SKM-1 (cell line): ENCODE measurements around the gene LPIN1.
"Not testable (repeated sequence)": the region's sequence is repeated elsewhere in the genome, so short reads cannot be mapped to it uniquely, and the experiment has no call there.

ENCODE experiments used
- DNase-seq: peaks from one replicate; lab custom pipeline; 2025; ENCODE audit not compliant: unreplicated experiment; lab: John Stamatoyannopoulos, UW

The LPIN1 gene

DNA sequence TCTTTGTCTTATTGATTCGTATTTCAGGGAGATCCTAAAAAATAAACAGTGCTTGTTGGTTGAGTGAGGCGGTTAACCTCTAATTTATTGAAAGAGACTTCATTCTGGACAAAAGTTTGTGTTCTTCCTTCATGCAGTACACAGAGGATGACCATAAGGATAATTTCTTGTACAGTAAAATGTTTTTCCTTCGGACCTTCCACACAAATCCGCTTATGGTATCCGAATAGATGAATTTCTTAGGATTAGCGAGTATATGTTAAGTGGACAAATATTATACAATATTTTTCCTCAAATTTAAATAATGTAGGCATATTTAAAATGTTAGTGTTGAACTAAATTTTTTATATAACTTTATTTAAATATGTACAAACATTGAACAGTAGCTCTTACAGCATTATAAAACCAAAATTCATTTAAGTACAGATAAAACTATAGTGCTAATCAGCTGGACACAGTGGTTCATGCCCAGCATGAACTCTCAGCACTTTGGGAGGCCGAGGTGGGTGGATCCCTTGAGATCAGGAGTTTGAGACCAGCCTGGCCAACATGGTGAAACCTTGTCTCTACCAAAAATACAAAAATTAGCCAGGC is 84.4 kb downstream of the LPIN1 start:
- no peak for DNase-seq

DNA sequence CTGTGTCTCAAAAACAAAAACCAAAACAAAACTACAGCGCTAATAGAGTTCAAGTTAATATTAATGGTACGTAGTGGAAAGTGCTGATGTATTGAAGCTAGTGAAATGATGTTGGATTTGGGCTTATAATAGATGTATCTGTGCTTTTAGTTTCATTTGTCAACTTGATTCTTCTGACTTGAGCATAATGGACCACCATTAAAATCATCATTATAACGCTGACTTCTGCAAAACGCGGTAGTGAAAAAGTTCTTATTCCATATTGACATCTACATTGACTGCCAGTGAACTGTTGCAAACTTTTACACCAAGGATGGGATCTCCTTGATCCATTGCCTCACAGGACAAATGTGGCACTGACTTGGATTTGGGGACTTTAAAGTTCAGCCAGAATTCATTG is 85.0 kb downstream of the LPIN1 start:
- no peak for DNase-seq

DNA sequence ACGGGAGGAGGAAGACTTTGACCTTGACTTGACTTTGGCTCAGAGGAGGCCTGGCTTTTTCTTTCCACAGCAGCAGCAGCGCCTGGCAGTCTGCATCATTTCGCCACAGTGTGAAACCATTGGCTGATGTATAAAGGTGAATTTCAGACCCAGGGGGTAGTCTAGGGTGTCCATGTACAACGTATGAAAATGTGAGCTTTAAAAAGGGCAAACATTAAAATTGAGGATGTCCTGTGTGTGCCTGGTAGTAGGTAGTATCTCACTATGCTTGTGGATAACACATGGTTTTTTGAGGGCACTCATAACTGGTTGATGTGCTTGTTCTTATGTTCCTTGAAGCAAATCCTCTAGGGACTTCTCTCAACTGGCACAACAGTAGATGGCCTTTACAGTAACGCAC is 86.1 kb downstream of the LPIN1 start:
- DNase-seq, result no peak

DNA sequence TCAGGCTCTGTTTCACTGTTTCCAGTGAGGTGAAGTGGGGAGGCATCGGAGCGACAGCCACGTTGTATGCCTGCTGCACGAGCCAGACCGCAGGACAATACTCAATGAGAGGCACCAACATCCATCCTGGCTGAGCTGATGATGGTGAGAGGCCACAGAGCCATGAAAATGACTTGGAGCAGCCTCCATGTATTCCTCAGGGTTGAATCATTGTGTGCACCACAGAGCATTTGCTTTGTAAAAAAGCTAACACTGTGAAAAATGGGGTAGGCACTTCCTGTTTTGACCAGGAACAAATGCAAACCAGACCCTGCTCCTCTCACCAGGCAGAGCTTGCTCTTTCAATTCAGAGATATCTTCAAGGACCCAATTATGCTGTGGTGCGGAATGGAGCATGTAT is 87.2 kb downstream of the LPIN1 start:
- no peak for DNase-seq

DNA sequence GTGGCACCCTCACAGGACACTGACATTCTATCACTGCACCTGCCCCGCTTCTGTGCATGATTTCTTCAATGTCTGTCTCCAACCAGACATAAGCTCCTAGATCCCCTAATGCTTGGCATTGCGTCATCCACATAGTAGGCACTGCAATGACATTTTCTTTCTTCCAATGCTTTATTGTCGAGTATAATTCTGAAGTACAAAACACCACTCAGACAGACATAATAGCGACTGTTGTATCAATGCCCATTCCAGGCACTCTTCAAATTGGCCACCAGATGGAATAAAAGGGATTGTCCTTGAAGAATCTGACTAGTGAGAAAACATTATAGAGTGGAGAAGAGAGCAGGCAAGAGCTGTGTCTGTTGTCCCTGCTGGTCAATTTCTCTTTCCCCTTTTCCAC is 89.0 kb downstream of the LPIN1 start:
- no peak for DNase-seq

DNA sequence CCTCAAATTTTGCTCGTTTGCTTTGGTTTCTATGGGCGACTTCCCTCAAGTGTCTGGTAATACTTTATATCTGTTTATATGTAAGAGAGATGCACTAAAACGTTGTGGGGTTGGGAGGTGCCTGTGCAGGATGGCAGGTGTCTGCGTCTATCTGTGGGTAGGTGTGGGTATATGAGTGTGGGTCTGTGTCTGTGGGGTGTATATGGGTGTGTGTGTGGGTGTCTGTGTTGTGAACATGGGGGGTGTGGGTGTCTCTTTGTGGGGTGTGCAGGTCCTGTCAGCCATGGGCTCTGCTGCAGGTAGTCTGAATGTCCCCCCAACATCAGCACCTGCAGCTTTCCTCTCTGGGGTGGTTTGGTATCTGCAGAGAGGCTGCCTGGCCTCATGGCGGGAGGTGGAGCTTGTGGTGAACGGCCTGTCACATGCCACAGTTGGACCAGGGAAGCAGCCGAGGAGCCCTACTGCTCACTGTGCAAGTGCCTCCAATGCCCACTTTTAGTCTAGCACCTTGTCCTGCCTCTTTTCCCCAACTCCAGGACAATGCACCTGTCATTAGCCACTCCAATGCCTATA is 90.3 kb downstream of the LPIN1 start:
- no peak for DNase-seq

DNA sequence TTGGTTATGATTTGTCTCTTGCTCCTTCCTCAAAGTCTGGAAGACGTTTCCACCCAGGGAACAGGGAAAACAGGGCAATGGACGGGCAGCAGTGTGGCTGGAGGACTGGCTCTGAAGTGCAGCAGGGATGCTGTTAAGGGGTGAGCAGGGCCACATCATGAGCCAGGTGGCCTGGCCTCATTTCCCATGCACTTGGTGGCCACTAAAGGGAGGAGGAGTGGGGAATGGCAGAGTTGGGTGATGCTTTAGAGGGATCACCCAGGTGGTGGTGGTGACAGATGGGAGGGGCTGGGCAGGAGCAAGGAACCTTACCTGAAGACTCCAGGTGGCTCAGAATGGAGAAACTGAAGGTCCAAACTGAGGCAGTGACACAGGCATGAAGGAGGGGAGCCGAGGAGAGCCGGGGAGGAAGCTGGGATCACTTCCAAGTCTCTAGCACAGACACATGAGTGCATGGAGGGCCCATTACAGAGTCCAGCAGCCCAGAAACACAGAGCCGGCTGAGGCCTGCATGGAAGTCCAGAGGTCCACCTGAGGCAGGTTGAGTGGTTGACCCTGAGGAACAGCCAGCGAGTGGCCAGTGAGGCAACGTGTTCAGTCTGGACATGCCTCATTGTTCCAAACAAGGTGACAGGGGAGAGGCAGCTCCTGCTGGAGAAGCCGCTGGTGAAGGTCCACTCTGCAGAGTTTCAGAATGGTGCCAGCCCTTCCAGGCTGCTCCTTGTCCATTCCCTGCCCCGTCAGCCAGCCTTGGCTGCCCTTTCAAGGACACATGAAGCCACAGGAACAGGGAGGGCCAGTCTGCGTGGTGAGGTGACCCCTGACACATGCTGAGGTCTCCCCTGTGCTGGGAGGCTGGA is 91.7 kb downstream of the LPIN1 start:
- no peak for DNase-seq

DNA sequence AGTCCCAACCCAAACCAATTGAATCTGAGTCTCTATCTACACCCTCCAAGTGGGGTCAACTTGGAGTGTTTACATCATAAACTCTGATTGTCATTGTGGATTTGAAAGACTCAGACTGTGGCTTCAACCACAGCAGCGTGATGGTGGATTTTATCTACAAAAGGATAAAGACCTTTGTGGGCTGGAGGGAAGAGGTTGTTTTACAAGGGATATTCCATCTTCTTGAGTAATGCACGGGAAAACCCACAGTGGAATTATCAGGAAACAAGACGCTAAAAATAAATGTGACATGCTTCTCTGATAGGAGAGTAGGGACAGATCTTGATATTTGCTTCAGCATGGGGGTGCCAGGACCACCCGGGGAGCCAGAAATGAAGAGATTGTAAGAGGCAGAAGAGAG is 93.5 kb downstream of the LPIN1 start:
- DNase-seq, result no peak

DNA sequence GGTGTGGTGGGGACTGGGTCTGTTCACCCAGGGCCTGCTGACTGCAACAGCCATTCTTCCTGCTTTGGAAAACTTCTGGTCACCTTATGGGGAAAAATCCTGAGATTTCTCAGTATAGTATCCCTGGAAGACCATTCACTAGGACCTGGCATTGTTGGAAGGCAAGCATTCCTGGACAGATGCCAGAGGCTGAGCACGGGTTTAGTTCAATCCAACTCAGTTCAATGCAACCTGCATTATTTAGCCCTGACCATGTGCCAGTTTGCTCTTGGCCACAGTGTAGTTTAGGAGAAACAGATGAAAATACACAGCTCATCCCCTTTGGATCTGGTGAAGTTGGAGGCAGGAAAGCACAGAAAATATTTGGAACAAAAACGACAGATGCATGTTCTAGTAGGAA is 95.9 kb downstream of the LPIN1 start:
- no peak for DNase-seq

DNA sequence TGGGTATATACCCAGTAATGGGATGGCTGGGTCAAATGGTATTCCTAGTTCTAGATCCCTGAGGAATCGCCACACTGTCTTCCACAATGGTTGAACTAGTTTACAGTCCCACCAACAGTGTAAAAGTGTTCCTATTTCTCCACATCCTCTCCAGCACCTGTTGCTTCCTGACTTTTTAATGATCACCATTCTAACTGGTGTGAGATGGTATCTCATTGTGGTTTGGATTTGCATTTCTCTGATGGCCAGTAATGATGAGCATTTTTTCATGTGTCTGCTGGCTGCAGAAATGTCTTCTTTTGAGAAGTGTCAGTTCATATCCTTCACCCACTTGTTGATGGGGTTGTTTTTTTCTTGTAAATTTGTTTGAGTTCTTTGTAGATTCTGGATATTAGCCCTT is 98.4 kb downstream of the LPIN1 start:
- not testable (repeated sequence) for DNase-seq

DNA sequence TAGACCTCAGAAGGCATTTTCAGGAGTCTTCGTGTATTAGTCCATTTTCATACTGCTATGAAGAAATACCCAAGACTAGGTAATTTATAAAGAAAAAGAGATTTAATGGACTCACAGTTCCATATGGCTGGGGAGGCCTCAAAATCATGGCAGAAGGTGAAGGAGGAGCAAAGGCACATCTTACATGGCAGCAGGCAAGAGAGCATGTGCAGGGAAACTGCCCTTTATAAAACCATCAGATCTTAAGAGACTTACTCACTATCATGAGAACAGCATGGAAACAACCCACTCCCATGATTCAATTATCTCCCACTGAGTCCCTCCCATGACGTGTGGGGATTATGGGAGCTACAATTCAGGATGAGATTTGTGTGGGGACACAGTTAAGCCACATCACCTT is 101.5 kb downstream of the LPIN1 start:
- not testable (repeated sequence) for DNase-seq

DNA sequence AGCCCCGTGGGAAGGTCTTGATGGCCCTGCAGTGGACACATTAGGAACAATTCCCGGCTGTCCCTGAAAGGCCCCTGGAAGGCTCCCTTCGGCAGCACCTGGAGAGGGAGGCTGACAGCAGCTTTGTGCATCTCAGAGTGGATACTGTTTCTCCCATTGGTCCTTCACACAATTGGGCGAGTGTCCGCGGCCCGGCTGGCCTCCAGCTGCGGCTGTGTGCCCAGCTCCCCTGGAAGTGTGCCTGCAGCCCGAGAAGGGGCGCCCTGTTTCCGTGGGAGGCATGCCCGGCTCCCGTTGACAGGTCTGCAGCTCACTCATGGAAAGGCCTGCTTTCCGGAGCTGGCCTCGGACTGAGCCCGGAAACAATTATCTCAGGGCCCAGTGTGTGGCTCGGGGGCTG is 103.7 kb downstream of the LPIN1 start:
- no peak for DNase-seq

DNA sequence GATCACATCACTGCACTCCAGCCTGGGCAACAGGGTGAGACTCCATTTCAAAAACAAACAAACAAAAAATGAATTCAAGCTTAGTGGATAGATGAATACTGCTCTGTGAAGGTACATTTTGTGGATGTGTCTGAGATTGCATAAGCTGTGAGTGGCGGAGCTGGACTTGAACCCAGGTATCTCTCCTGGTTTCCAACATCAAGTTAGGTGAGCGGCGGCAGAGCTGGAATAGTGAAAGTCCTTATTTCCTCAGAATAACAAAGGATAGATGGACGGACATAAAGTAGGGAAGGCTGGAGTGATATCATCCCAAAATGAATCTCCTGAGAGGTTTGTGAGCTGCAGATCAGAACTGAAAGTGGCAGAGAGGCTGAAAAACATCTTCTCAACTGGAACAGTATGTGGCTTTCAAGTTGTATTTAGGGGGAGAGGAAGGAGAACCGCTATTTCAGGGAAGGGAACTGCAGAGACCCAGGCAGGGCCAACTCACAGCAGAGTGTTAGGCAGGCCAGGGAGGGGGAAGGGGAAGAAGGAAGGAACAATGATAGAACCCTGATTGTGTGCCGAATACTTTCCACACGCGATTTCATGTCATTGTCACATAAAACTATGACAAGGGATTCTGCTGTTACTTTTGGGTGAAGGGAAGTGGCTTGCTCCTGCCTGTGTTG is 106.2 kb downstream of the LPIN1 start:
- no peak for DNase-seq

DNA sequence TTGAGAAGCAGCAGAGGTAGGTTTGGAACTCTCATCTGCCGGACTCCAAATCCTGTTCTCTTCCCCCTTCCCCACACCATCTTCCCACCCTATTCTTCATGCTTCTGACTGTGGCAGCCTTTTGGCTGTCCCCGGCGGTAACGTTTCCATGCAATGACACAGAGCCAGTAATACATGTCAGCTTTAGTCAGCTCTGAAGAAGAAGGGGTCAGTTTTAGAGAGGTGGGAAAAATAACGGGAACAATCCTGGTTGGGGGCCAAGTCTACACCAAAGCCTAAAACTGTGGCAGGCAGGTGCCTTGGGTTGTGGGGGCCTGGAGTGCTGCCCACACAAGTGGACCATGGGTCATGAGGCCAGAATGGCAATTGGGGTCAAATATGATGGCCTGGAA is 106.8 kb downstream of the LPIN1 start:
- DNase-seq, result no peak

DNA sequence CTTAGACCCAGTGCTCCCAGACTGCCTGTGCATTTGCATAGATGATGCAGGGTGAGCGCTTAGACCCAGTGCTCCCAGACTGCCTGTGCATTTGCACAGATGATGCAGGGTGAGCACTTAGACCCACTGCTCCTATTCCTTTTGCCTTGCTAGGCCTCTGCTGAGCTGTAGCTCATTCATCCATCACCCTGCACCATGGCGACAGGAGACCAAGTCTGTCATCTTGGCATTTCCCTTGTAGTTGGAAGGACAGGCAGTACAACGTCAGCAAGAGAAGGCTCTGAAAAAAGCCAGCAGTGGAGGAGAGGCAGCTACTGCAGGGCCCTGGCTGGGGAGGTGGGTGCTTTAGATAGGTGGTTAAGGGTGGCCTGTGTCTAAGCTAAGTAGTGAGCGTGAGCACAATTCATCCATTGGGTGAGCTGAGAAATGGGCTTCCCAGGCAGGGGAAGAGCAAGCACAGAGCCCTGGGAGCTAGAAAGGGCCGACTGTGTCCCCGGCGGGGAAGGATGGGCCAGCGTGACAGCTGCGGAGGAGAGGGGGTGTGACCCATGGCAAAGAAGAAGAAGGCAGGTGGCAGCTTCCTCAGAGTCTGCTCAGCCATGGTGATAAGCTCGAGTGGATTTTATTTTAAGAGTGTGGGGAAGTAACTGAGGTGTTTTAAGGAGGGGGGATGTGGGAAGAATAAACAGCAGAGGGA is 108.8 kb downstream of the LPIN1 start:
- DNase-seq, result no peak

DNA sequence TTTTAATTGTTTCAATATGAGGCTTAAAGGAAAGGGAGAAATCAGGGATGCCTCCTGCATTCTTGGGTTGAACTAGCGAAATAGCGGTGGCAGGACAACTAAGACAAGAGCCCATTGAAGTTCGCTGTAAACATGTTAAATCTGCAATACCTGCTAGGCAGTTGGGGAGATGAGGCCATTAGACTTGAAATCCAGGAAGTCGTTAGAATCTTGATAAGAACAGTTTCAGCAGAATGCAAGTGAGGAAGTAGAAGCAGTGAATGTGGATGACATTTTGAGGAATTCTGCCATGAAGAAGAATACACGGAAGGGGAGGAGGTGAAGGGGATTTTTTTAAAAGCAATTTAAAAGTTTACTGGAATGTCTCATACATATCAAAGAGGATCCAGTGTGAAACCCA is 109.7 kb downstream of the LPIN1 start:
- no peak for DNase-seq

DNA sequence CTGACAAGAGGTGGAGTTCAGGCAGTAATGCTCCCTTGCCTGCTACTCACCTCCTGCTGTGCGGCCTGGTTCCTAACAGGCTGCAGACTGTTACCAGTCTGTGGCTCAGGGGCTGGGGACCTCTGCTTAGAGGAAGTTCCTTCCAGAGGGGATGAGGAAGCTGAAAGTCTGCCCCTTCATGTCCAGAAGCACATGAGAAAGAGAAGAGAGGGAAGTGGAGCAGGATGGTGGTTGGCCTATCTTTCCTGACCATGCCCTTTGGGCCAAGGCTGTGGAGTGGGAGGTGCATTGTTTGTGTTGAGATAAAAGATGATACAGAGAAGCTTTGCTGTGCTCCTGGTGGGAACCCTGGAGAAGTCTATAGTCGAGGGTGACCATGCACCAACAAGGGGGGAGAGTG is 112.5 kb downstream of the LPIN1 start:
- DNase-seq, result no peak

DNA sequence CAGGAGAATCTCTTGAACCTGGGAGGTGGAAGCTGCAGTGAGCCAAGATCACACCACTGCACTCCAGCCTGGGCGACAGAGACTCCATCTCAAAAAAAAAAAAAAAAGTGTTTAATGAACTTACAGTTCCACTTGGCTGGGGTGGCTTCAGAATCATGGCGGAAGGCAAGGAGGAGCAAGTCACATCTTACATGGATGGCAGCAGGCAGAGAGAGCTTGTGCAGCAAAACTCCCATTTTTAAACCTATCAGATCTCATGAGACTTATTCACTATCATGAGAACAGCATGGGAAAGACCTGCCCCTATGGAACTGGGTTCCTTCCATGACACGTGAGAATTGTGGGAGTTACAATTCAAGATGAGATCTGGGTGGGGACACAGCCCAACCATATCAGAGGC is 113.5 kb downstream of the LPIN1 start:
- not testable (repeated sequence) for DNase-seq

DNA sequence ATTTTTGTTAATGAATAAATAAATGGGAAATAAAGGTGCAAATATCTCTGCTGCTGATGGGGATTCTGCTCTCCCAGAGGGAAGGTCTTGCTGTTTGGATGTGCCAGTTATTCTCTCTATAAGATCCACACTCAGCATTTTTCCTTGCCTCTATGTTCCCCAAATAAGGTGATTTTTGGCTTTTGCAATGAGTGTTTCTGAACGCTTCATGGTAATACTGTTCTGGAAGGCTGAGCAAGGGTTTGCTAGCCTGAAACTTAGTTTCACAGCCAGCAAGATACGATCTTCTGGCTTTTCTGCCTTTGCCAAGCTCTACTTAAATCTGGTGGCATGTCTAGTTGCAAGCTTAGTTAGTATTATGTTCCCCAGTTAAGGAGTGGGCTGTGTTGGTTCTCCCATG is 114.6 kb downstream of the LPIN1 start:
- DNase-seq, result no peak

DNA sequence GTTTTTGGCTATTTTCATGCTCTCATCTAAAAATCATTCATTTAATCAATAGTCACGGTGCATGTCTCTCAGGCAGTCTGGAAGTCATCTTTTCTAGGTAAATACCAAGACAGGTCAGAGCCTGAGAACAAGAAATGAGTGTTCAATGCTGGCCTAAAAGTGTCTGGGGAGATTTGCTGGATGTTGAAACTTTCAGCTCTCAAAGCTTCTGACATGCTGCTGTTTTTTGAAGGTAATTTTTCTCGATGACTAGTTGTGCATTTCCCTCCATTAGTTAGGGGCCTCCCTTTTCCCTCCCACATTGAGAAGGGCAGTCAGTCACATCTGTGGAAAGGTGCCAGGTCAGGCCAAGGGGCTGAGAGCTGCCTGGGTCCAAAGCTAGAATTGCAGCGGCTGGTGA is 115.6 kb downstream of the LPIN1 start:
- no peak for DNase-seq

DNA sequence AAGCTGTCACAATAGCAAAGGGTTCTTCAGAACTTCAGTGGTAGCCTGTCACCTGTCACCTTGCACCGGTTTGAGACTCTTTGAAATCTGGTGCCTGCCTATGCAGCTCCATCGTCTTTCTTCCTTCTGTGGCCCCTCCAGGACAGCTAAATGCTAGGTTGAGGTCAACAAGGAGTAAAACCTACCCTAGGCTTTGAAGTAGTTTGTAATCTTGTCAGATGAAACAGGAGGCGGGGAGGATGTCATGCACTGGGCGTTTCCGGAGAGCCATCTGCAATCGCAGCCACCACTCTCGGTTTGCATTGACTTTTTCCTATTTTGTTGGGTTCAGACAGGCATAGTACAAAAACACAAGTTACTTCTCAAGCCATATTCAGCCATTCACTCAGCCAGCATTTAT is 116.7 kb downstream of the LPIN1 start:
- DNase-seq, result no peak
